HEK293 (cell line): ENCODE results near the gene RAB39A.

Experiments
- CTCF ChIA-PET: fragments of 350-600 bp; formaldehyde crosslinking; extraction: SDS; loops from one replicate; lab custom pipeline; 2021; ENCODE audit warnings: antibody characterized with exemption; lab: Yijun Ruan, JAX
- POLR2A ChIA-PET: fragments of 300-600 bp; formaldehyde crosslinking; extraction: SDS; loops from one replicate; lab custom pipeline; 2020; ENCODE audit warnings: antibody characterized with exemption, inconsistent platforms; lab: Yijun Ruan, JAX
- H3K27ac ChIP-seq: fragments of 200-500 bp; sonication (Bioruptor generic); 2 replicates; pipeline ENCODE4 v1.5.1; 2014; ENCODE audit warnings: low read depth, low read length, control low read depth, inconsistent platforms; ENCODE audit errors: extremely low read depth
- H3K36me3 ChIP-seq, 2 experiments: fragments of 200-500 bp in 1 of 2; sonication (Bioruptor generic) in 1 of 2; 1 replicate in 1 of 2; 2 replicates in 1 of 2; pipeline ENCODE4 v1.5.1; 2014 to 2017; ENCODE audit warnings: inconsistent platforms in 2 of 2, low read length in 2 of 2; ENCODE audit not compliant: control insufficient read depth in 2 of 2, insufficient read depth in 1 of 2
- H3K4me1 ChIP-seq: fragments of 200-500 bp; sonication (Bioruptor generic); 2 replicates; pipeline ENCODE4 v1.5.1; 2014; ENCODE audit warnings: mild to moderate bottlenecking, low read length, inconsistent platforms; ENCODE audit not compliant: control insufficient read depth, insufficient read depth
- H3K4me3 ChIP-seq: 2 replicates; pipeline ENCODE4 v1.5.1; 2011; ENCODE audit warnings: low read depth, mild to moderate bottlenecking, control low read depth, low read length, moderate library complexity
- H3K9me3 ChIP-seq: fragments of 200-500 bp; sonication (Bioruptor generic); 2 replicates; pipeline ENCODE4 v1.5.1; 2014; ENCODE audit warnings: low read depth, low read length, inconsistent platforms; ENCODE audit not compliant: control insufficient read depth, insufficient read depth
- KLF10 ChIP-seq: fragments of 450-650 bp; IDR thresholded peaks from 2 replicates; pipeline ENCODE4 v1.5.1; 2018; ENCODE audit warnings: missing biosample characterization, mild to moderate bottlenecking, missing genetic modification characterization
- MZF1 ChIP-seq: fragments of 450-650 bp; formaldehyde crosslinking; IDR thresholded peaks from 2 replicates; pipeline ENCODE4 v1.5.1; 2017; ENCODE audit warnings: missing biosample characterization, missing genetic modification characterization, borderline replicate concordance
- OSR2 ChIP-seq: fragments of 450-650 bp; formaldehyde crosslinking; IDR thresholded peaks from 2 replicates; pipeline ENCODE4 v1.5.1; 2016; ENCODE audit warnings: missing biosample characterization, missing genetic modification characterization
- PRDM6 ChIP-seq: fragments of 450-650 bp; formaldehyde crosslinking; IDR thresholded peaks from 2 replicates; pipeline ENCODE4 v1.5.1; 2017; ENCODE audit warnings: missing biosample characterization, missing genetic modification characterization
- TSHZ1 ChIP-seq: fragments of 450-650 bp; formaldehyde crosslinking; IDR thresholded peaks from 2 replicates; pipeline ENCODE4 v1.5.1; 2016; ENCODE audit warnings: missing biosample characterization, missing genetic modification characterization, borderline replicate concordance
- ZNF112 ChIP-seq: fragments of 450-650 bp; formaldehyde crosslinking; IDR thresholded peaks from 2 replicates; pipeline ENCODE4 v1.5.0; 2017; ENCODE audit warnings: missing biosample characterization, missing genetic modification characterization
- ZNF140 ChIP-seq: fragments of 450-650 bp; formaldehyde crosslinking; IDR thresholded peaks from 2 replicates; pipeline ENCODE4 v1.5.1; 2016; ENCODE audit warnings: missing biosample characterization, missing genetic modification characterization
- ZNF354C ChIP-seq: fragments of 450-650 bp; formaldehyde crosslinking; IDR thresholded peaks from 2 replicates; pipeline ENCODE4 v1.5.1; 2016; ENCODE audit warnings: missing biosample characterization, missing genetic modification characterization, low read depth, borderline replicate concordance
- ZNF530 ChIP-seq: fragments of 450-650 bp; formaldehyde crosslinking; IDR thresholded peaks from 2 replicates; pipeline ENCODE4 v1.5.1; 2016; ENCODE audit warnings: low read depth, missing biosample characterization, missing genetic modification characterization
- ZNF580 ChIP-seq: fragments of 450-650 bp; formaldehyde crosslinking; IDR thresholded peaks from 2 replicates; pipeline ENCODE4 v1.5.1; 2016; ENCODE audit warnings: missing biosample characterization, missing genetic modification characterization
- ZNF585B ChIP-seq: fragments of 450-650 bp; formaldehyde crosslinking; IDR thresholded peaks from 2 replicates; pipeline ENCODE4 v1.5.1; 2016; ENCODE audit warnings: missing biosample characterization, missing genetic modification characterization
- ZSCAN23 ChIP-seq: fragments of 450-650 bp; formaldehyde crosslinking; IDR thresholded peaks from 2 replicates; pipeline ENCODE4 v1.5.1; 2016; ENCODE audit warnings: missing biosample characterization, missing genetic modification characterization
- ZSCAN30 ChIP-seq: fragments of 450-650 bp; IDR thresholded peaks from 2 replicates; pipeline ENCODE4 v1.5.1; 2018; ENCODE audit warnings: missing biosample characterization, mild to moderate bottlenecking, missing genetic modification characterization, moderate library complexity
- ZSCAN5A ChIP-seq: fragments of 450-650 bp; formaldehyde crosslinking; IDR thresholded peaks from 2 replicates; pipeline ENCODE4 v1.5.1; 2016; ENCODE audit warnings: missing biosample characterization, missing genetic modification characterization
- TF ChIP-seq, protein P1 (sequence below): fragments of 450-650 bp; formaldehyde crosslinking; IDR thresholded peaks from 2 replicates; pipeline ENCODE4 v1.5.1; 2016; ENCODE audit warnings: missing biosample characterization, missing genetic modification characterization
- TF ChIP-seq, protein P2 (sequence below): fragments of 450-650 bp; formaldehyde crosslinking; optimal IDR thresholded peaks from 2 replicates; pipeline ENCODE3; 2016; ENCODE audit warnings: missing biosample characterization, mild to moderate bottlenecking, missing genetic modification characterization
- TF ChIP-seq, protein P3 (sequence below): fragments of 450-650 bp; formaldehyde crosslinking; conservative IDR thresholded peaks from 2 replicates; pipeline ENCODE4 v1.5.1; 2016; ENCODE audit warnings: low read depth, missing biosample characterization, missing genetic modification characterization

The RAB39A gene

DNA sequence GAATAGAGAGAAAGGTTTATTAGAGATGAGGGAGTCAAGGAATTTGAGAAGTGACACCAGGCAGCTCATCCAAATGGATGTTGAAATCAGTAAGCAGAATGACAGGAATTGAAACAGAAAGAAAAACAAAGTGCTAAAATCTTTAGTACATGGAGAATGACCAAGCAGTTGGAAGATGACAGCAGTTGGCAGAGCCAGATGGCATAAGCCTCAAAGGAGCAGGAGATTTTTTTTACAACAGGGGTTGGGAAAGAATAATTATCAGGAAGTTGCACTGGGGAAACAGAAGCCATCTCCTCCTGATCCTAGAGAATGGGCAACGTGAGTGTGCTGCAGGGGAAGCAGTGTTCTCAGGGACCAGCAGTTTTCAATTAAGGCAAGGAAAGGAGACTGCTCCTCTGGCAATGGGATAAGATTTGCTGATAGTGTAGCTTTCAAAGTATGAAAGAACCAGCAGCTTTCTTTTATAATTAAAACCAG is 28.9 kb downstream of the RAB39A start:
- H3K27ac ChIP-seq, result no peak overlapping the region
- H3K9me3 ChIP-seq, result no peaks in the 10 kb centered on the region
- no peaks in the 10 kb centered on the region for H3K36me3 ChIP-seq
- TF ChIP-seq ZSCAN23 (tag by site-specific recombination) (no peak), OSR2 (tag by site-specific recombination) (0 out of 2 replicates have a peak, but pooled peaks have one; percentile 43)
- TF ChIP-seq, all 188 proteins: peak for 1
- Histone ChIP-seq H3K4me3 (no peak overlapping the region), H3K4me1 (no peaks in the 10 kb centered on the region)
- POLR2A ChIA-PET, result interaction anchor here (0.6 kb wide), 1 partner anchor 13 kb away, joined by 3 read pairs; no protein-coding TSS in a partner anchor
- CTCF ChIA-PET, result interaction anchor here (1.0 kb wide), 1 partner anchor 43 kb away, joined by 3 read pairs; no protein-coding TSS in a partner anchor

- ChIA-PET POLR2A (no interaction called here), CTCF (no interaction called here)
- Histone ChIP-seq H3K4me1 (no peaks in the 10 kb centered on the region), H3K36me3 (no peaks in the 10 kb centered on the region), H3K27ac (no peak overlapping the region), H3K9me3 (no peaks in the 10 kb centered on the region), H3K4me3 (no peak overlapping the region)
- TF ChIP-seq, protein P1, sequence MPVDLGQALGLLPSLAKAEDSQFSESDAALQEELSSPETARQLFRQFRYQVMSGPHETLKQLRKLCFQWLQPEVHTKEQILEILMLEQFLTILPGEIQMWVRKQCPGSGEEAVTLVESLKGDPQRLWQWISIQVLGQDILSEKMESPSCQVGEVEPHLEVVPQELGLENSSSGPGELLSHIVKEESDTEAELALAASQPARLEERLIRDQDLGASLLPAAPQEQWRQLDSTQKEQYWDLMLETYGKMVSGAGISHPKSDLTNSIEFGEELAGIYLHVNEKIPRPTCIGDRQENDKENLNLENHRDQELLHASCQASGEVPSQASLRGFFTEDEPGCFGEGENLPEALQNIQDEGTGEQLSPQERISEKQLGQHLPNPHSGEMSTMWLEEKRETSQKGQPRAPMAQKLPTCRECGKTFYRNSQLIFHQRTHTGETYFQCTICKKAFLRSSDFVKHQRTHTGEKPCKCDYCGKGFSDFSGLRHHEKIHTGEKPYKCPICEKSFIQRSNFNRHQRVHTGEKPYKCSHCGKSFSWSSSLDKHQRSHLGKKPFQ (tag by site-specific recombination), result no peak
- 0 out of 2 replicates have a peak, but pooled peaks have one; percentile 21 for TF ChIP-seq PRDM6 (tag by site-specific recombination)
Observed at GRCh38 chr11:107961480-107961879, 33.2 kb downstream of the RAB39A start.

DNA sequence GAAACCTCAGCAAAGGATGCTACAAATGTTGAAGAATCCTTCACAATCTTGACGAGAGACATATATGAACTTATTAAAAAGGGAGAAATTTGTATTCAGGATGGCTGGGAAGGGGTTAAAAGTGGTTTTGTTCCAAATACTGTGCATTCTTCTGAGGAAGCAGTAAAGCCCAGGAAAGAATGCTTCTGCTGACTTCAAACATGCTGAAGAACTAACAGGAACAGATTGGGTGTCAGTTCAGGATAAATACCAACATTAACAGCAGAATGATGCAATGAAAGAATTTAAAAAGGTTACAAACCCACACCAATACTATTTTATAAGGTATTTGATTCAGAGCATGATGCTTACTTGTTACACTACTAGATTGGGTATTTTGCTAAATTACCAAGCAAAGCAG is 33.9 kb downstream of the RAB39A start:
- POLR2A ChIA-PET, result no interaction called here
- TF ChIP-seq, protein P2, sequence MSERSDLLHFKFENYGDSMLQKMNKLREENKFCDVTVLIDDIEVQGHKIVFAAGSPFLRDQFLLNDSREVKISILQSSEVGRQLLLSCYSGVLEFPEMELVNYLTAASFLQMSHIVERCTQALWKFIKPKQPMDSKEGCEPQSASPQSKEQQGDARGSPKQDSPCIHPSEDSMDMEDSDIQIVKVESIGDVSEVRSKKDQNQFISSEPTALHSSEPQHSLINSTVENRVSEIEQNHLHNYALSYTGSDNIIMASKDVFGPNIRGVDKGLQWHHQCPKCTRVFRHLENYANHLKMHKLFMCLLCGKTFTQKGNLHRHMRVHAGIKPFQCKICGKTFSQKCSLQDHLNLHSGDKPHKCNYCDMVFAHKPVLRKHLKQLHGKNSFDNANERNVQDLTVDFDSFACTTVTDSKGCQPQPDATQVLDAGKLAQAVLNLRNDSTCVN (tag by site-specific recombination), result no peak
- TF ChIP-seq KLF10, result no peak
- no peak for TF ChIP-seq ZNF580 (tag by site-specific recombination)
- TF ChIP-seq ZSCAN5A, result no peak
- TF ChIP-seq ZNF585B, result no peak
- TF ChIP-seq TSHZ1 (tag by site-specific recombination), result no peak
- no peak for TF ChIP-seq MZF1
- TF ChIP-seq ZSCAN30, result no peak
- no peak for TF ChIP-seq ZNF530 (tag by site-specific recombination)
- no peak for TF ChIP-seq ZNF354C (tag by site-specific recombination)
- no peak for TF ChIP-seq ZNF112 (tag by site-specific recombination)
- TF ChIP-seq, protein P3, sequence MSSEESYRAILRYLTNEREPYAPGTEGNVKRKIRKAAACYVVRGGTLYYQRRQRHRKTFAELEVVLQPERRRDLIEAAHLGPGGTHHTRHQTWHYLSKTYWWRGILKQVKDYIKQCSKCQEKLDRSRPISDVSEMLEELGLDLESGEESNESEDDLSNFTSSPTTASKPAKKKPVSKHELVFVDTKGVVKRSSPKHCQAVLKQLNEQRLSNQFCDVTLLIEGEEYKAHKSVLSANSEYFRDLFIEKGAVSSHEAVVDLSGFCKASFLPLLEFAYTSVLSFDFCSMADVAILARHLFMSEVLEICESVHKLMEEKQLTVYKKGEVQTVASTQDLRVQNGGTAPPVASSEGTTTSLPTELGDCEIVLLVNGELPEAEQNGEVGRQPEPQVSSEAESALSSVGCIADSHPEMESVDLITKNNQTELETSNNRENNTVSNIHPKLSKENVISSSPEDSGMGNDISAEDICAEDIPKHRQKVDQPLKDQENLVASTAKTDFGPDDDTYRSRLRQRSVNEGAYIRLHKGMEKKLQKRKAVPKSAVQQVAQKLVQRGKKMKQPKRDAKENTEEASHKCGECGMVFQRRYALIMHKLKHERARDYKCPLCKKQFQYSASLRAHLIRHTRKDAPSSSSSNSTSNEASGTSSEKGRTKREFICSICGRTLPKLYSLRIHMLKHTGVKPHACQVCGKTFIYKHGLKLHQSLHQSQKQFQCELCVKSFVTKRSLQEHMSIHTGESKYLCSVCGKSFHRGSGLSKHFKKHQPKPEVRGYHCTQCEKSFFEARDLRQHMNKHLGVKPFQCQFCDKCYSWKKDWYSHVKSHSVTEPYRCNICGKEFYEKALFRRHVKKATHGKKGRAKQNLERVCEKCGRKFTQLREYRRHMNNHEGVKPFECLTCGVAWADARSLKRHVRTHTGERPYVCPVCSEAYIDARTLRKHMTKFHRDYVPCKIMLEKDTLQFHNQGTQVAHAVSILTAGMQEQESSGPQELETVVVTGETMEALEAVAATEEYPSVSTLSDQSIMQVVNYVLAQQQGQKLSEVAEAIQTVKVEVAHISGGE (tag by site-specific recombination), result no peak
- TF ChIP-seq ZNF140 (tag by site-specific recombination), result no peak
- TF ChIP-seq, all 188 proteins: peak for 0
- no peaks in the 10 kb centered on the region for H3K4me1 ChIP-seq
- H3K27ac ChIP-seq, result no peak overlapping the region
- no peaks in the 10 kb centered on the region for H3K9me3 ChIP-seq
- no peak overlapping the region for H3K4me3 ChIP-seq
- CTCF ChIA-PET, result no interaction called here
- no peaks in the 10 kb centered on the region for H3K36me3 ChIP-seq
